HG03469 (cell line): Measurements from ENCODE around the gene PDE9A.

Source experiments
- ATAC-seq: cut with Tn5 transposase; IDR thresholded peaks from one replicate; pipeline ENCODE4 v1.9.1; 2021; ENCODE audit warnings: mild to moderate bottlenecking, moderate library complexity, moderate number of reproducible peaks; ENCODE audit not compliant: unreplicated experiment

Gene PDE9A

GRCh38 chr21:42670058-42670880 is 16.8 kb downstream of the PDE9A start:
- ATAC-seq = no peak

DNA sequence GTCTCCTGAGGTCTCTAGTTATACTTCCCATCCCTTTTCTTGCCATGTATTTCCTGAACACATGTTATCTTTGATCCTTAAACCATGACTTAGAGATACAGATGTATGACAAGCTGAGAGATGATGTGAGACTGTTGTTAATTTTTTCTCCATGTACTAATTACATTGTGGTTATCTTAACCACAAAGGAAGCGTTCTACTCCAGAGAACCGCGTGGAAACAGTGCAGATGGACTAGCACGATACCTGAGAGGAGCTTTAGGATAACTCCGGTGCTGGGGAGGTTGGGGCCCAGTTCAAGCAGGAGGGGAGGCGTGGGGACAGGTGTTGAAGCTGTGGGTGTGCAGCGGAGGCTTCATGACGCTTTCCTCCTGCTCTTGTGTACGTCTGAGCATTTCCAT is 17.5 kb downstream of the PDE9A start:
- ATAC-seq = no peak

DNA sequence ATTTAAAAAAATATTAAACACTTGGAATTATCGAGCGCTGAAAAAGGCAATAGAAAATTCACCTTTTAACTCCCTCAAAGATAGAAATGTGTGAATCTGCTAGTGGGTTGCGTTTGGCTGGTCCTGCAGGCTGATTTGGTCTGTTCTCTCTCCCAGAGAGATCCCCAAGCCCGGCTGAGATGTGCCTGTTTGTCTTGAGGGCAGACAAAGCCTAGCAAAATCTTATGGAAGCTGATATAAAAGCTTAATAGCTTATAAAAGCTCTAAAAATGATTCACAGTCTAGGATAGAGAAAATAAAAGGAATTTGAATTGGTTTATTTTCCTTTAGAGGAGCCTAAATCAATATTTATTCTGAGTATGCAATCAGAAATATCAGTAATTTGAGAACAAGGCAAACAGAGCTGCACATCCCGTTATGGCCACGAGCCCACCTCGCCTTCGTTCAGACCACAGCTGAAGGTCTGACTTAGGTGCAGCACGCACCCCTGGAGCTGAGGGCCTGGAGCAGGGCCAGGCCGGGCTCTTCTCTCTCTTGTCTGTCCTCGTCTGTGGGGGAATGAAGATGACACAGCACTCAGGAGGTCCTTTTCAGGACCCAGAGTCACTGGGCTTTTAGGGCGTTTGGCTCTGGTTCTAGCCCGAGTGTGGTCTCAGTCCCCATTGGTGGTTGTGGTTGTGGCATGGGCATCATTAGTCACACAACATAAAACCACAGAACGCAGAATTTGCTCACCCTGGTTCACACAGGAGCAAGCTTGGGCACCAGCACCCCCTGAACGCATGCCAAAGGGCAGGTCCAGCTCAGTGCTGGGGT is 18.6 kb downstream of the PDE9A start:
- no peak for ATAC-seq

DNA sequence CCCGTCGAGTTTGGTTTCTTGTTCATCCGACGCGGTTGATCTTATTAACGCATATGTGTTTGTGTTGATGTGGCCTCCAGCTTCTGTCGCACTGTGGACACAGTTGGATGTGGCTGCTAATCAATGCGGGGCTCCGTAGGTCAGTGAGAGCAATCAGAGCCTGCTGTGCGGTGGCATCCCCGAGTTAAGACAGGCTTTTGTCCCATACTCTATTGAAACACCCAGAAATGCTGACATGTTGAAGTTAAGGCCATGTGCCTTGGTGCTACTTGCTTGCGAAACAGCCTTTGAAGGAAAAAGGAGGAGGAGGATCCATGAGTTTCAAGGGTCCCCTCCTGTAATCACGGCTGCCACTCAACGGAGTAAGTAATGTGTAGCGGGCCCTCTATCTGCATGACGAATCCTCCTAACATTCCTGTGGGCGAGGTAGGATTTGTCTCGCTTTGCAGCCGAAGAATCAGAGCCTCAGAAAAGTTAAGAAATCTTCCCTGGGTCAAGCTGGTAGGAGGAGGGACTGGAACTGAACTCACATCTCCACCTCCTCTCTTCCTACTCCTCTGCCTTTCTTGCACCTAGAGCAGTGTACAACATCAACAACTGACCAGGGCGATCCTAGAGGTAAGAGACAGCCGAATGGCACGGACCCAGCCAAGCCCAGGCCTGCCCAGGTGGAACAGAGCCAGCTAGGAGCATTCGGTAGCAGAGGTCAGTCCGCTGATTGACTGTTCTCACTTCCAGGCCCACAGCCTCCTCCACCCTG is 19.5 kb downstream of the PDE9A start:
- no peak for ATAC-seq

DNA sequence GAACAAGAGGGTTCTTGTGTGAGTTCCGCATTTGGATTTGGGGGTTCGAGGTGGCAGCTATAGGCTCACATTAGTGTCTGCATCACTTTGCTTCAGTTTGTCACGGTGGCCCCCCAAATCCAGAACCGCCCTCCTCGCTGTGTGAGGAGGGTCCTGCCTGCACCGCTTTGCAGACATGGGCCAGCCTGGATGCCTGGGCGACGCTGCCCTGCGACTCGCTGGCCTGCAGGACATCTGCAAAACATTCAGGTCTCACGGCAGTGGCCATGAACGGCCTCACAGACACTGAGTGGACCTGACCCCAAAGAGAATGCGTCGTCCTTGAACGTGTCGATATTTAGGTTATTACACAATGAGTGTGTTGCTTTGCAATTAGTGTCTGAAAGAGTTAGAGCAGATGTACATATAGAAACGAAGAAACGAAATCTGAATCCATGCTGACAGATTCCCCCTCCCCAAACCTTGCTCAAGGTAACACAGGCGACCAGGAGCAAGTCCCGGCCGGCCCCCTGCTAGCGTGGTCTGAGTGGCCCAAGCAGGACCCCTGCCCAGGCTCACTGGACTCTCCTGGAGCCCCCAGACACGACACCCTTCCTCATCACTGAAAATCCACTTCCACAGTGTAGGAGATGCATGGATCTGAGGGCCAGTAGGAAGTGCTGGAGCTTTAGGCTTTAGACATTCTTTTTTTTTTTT is 20.4 kb downstream of the PDE9A start:
- ATAC-seq = no peak

DNA sequence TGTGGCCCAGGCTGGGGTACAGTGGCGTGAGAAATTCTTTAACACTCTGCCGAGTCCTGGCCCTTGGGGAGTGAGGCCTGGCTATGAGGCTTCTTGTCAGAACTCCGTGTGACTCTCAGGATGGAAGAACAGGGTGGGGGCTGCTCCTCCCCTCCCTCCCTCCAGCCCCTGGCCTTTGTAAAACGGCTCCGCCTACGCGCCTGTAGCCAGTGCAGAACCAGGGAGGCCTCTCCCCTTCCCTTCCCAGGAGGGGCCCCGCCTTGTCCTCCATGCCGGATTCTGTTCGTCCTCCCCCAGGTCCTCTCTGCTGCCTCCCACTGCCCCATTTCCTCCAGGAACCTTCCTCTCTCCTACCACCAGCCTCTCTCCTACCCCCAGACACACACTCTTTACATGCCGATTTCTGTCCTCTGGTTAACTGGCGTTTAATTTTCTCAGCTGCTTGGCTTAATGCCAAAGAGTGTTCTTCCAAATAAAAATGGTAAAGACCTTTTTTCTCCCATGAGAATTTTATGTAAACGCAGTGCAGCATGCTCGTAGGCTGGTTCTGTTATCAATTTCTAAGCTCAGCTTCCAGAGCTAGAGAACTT is 21.0 kb downstream of the PDE9A start:
- no peak for ATAC-seq

GRCh38 chr21:42675403-42675802 is 22.0 kb downstream of the PDE9A start:
- ATAC-seq = no peak

- no peak for ATAC-seq
Observed at GRCh38 chr21:42676808-42677207, 23.4 kb downstream of the PDE9A start.

GRCh38 chr21:42677339-42678321 is 24.2 kb downstream of the PDE9A start:
- no peak for ATAC-seq

GRCh38 chr21:42678618-42679295 is 25.3 kb downstream of the PDE9A start:
- no peak for ATAC-seq

- ATAC-seq = no peak
Observed at GRCh38 chr21:42679319-42680057, 26.1 kb downstream of the PDE9A start.

GRCh38 chr21:42680058-42680330 is 26.6 kb downstream of the PDE9A start:
- ATAC-seq = no peak

- ATAC-seq = no peak
Observed at GRCh38 chr21:42680429-42680828, 27.0 kb downstream of the PDE9A start.

GRCh38 chr21:42681296-42682206 is 28.1 kb downstream of the PDE9A start:
- no peak for ATAC-seq

GRCh38 chr21:42682661-42683210 is 29.3 kb downstream of the PDE9A start:
- ATAC-seq = no peak

DNA sequence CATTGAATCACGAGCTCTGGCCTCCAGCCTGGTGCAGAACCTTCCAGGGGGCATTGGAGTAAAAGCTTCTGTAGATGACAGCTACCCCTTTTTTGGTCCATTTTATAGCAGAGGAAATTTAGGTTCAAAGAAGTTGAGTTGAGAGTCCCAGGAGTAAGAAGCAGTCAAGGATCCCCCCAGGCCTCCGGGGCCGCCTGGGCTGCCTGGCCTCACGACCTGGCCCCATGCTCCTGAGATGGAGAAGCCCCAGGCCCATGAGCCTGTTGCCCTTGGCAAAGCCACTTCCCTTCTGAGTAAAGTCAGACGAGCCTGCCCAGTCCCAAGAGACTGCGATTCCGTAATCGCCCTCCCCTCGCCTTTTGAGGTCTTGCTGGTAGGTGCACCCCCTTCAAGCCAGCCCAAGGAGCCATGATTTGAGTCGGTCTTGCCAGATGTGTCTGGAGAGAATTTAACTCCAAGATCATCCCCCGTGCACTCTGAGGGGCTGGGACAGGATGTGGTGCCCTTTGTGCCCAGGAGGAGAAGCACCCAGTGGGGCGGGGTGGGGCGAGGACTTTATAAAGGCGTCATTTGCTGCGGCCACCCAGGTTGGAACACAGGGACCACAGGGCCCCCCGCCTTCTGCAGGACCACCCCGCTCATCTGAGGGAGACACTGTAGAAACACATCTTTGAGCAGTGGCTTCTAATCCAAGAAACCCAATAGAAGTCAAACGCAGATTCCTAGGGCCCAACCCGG is 30.1 kb downstream of the PDE9A start:
- no peak for ATAC-seq
